HG03432 (cell line): Measurements from ENCODE around the gene DEFB126.
"Not testable (repeated sequence)": the region's sequence is repeated elsewhere in the genome, so short reads cannot be mapped to it uniquely, and the experiment has no call there.

ENCODE experiments used
- ATAC-seq: cut with Tn5 transposase; IDR thresholded peaks from one replicate; pipeline ENCODE4 v1.9.1; 2021; ENCODE audit warnings: mild to moderate bottlenecking, moderate library complexity; ENCODE audit not compliant: unreplicated experiment

Gene DEFB126, protein sequence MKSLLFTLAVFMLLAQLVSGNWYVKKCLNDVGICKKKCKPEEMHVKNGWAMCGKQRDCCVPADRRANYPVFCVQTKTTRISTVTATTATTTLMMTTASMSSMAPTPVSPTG

DNA sequence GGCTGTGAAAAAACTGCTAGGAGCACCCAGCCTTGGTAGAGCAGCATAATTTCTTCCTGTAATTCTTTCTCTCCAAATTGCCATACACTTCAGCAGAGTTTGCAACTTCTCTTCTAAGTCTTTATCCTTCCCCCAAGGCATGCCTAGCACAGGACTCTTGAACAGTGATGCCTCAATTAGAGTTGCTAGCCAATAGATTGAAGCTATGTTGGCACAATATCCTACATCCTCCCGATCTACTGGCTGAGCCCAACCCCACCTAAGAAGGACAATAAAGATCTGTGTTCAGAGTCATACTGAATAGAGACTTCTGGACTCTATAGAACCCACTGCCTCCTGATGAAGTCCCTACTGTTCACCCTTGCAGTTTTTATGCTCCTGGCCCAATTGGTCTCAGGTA lies at the start of gene DEFB126:
DEFB126 (plus strand) TSS at position 301 of the 400 bp plus-strand sequence; CDS start at position 340, 39 bp downstream.
- ATAC-seq, result no peak

DNA sequence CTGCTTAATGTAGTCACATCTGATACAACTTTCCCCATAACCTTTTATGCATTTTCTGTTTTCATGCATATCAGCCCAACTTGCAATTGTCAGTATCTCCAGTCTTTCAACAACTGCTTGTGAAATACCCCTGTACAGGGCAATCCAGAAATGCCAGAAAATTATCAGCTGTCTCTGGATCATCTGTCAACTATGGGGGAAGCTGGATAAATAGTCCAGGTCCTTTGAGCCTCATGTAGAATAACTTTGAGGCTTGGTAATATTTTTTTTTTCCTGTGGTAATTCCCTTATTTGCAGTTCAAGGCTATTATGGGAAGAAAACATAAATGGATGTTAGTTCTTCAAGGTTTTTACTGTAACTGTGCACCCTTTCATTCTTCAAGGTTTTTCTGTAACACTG lies 48.7 kb upstream of the DEFB126 start:
- ATAC-seq, result no peak

DNA sequence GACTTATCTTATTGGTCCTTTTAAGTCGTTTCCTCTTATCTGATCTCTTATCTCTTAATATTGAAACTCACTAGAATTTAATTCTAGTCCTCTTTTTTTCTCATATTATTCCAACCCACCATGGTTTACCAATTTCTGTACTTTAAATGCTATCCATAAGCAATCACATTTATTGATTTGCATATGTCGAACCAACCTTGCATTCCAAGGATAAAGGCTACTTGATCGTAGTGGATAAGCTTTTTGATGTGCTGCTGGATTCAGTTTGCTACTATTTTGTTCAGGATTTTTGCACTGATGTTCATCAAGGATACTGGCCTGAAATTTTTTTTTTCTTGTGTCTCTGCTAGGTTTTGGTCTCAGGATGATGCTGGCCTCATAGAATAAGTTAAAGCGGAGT lies 47.2 kb upstream of the DEFB126 start:
- no peak for ATAC-seq

DNA sequence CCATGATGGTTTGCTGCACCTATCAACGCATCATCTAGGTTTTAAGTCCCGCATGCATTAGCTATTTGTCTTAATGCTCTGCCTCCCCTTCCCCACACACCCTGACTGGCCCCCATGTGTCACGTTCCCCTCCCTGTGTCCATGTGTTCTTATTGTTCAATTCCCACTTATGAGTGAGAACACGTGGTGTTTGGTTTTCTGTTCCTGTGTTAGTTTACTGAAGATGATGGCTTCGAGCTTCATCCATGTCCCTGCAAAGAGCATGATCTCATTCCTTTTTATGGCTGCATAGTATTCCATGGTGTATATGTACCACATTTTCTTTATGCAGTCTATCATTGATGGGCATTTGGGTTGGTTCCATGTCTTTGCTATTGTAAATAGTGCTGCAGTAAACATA lies 44.7 kb upstream of the DEFB126 start:
- not testable (repeated sequence) for ATAC-seq

DNA sequence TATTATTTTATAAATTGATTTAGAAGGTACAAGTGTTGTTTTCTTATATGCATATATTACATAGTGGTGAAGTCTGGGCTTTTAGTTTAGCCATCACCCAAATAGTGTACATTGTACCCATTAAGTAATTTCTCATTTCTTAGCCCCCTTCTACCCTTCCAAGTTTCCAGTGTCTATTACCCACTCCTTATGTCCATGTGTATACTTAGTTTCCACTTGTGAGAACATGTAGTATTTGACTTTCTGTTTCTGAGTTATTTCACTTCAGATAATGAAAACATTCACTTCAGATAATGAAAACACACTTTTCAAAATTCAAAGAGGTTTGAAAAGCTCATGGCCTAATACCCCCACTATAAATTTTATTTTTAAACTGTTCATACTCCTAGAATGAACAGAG lies 40.4 kb upstream of the DEFB126 start:
- ATAC-seq, result no peak

DNA sequence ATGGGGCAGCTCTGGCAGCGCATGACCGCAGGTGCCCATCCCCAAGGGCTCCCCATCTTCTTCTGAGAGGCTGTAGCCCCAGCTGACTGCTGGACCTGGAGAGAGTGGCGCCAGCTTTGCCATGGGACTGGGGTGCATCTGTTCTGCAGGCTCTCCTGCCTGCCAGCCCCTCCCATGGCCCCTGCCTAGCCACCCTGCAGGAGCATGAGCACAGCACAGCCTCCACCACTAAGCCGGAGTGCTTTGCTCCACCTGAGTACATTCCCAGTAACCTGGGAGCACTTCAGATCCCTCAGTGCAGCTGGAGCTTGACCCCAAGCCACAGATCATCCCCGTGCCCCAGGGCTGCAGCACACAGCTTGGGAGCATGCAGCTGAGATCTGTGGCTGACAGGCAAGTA lies 38.9 kb upstream of the DEFB126 start:
- no peak for ATAC-seq

DNA sequence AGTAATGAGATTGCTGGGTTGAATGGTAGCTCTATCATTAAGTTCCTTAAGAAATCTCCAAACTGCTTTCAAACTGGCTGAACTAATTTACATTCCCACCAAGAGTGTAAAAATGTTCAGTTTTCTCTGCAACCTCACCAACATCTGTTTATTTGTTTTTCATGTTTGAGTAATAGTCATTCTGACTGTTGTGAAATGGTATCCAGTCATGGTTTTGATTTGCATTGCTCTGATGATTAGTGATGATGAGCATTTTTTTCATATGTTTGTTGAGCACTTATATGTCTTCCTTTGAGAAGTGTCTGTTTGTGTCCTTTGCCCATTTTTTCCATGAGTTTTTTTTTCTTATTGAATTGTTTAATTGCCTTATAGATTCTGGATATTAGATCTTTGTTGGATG lies 30.0 kb upstream of the DEFB126 start:
- no peak for ATAC-seq

DNA sequence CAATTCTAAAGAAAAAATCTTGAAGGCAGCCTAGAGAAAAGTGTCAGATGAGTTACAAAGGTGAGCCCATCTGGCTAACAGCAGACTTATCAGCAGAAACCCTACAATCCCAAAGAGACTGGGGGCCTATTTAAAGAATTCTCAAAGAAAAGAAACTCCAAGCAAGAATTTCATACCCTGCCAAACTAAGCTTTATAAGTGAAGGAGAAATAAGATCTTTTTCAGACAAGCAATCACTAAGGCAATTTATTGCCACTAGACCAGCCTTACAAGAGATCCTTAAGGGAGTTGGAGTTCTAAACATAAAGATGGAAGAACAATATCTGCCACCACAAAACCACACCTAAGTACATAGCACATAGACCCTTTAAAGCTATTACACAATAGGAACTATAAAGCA lies 24.9 kb upstream of the DEFB126 start:
- no peak for ATAC-seq

DNA sequence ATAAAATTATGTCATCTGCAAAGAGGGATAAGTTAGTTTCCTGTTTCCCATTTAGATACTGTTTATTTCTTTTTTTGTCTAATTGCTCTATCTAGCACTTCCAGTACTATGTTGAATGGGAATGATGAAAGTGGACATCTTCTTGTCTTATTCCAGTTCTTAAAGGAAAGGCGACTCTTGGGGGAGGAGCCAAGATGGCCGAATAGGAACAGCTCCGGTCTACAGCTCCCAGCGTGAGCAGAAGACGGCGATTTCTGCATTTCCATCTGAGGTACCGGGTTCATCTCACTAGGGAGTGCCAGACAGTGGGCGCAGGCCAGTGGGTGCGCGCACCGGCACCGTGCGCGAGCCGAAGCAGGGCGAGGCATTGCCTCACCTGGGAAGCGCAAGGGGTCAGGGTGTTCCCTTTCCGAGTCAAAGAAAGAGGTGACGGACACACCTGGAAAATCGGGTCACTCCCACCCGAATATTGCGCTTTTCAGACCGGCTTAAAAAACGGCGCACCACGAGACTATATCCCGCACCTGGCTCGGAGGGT lies 12.5 kb upstream of the DEFB126 start:
- ATAC-seq, result not testable (repeated sequence)

DNA sequence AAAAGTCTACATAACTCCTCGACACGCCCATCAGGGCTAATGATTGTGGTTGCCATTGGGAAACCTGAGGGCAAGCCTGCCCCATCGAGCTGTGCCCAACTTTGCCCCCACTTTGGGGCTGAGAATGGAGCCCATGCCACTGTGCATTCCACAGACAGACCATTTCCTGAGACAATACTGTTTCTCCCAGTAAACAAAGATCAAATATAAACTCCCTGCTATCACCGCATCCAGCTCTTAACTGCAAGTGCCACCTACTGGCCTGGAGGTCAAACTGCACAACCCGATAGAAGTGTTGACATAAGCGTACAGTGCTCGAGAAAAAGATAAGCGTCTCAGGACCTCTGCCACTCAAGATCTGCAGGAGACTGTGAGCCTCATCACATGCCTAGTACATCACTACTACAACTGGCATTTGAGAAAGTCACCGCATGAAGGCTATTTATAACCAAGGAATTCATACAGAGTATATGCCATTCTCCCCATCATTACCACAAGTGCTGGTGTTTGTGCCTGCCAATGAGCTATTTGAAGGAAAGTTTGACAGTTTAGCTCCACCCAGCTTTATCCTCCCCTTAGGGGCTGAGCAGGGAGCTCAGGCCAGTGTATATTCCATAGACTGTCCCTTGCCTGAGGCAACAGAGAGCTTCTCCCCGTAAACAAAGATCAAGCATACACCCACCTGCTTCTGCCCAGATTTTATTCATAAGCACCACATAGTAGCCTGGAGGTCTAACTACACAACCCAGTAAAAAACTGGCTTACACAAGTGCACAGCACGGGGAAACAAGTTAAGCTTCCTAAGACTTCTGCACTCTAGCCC lies 4.5 kb upstream of the DEFB126 start:
- ATAC-seq, result no peak

DNA sequence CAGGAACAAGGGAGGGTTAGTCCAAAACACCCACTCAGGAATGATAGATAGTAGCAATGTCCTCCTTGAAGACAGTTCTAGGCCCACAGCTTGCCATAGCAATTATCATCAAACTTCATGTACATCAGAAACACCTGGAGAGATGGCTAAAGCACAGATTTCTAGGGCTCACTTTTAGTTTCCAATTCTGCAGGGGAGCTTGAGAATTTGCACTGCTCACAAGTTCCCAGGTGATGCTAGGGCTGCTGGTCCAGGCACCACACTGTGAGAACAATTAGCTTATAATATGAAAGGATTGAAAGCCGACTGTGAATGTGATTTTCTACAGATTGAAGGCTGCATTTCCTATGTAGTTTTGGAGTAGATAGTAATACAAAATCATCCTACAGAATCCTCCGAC lies 3.5 kb downstream of the DEFB126 start:
- ATAC-seq, result no peak

DNA sequence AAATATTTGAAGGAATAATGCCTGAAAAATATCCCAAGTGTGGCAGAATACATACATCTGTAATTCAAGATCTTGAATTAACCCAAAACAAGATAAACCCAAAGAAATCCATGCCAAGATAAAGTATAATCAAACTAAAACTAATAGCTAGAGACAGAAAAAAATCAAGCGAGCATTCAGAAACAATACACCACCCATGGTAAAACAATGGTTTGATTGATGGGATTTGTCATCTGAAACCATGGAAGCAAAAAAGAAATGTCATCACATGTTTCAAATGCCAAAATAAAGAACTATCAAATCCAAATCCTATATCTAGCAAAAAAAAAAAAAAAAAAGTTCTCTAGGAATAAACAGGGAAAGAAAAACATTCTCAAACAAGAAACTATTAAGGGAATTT lies 9.7 kb downstream of the DEFB126 start:
- no peak for ATAC-seq

DNA sequence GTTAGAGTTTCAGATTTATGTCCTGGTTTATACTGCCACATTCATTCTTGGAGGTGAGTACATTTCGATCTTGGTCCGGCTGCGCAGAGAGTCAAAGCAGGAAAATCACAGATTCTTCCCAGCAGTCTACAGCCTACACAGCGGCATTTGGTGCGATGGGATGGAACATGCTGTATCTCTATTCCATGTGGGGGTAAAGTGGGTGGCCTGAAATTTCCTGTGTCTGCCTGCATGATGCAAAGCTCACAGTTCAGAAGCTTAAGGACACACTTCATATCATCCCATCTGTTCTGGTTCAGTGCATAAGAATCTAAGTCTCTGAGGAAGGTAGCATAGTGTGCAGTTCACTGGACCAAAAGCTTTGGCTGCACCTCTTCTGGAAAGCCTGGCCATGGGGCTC lies 14.8 kb downstream of the DEFB126 start, which contains the start of gene DEFB127:
DEFB127 (plus strand) TSS at position 301 of the 400 bp plus-strand sequence; CDS start at position 392, 91 bp downstream.
- no peak for ATAC-seq

DNA sequence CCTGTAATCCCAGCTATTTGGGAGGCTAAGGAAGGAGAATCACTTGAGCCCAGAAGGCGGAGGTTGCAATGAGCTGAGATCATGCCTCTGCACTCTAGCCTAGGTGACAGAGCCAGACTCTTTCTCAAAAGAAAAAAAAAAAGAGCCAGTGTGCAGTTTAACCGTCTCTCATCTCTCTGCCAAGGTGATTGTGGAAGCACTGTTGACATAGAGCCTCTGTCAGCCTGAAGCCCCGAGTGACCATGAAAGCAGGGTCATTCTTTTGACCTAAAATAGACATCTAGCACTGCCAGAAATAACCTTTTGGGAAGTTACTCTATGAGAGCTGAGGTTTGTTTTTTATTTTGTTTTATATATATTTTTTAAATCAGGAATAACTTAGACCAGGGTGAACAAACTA lies 22.2 kb downstream of the DEFB126 start:
- ATAC-seq, result no peak

DNA sequence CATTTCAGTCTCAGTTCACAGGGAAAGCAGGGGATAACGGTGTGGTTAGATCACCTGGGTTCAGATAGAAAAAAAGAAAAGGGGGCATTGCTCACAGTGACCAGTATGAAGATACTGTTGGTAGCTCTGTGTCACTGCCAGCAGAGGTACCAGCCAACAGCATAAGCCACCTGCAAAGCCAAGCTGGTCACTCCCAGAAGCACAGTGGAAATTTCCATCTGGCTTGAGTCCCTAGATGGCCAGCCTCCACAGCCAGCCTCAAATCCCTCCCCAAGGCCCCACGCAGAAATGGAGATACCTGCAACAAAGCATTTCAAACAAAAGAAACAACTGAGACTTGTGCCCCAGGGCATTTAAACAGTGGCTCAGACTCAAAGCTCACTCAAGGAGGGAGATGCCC lies 26.5 kb downstream of the DEFB126 start:
- ATAC-seq, result no peak

DNA sequence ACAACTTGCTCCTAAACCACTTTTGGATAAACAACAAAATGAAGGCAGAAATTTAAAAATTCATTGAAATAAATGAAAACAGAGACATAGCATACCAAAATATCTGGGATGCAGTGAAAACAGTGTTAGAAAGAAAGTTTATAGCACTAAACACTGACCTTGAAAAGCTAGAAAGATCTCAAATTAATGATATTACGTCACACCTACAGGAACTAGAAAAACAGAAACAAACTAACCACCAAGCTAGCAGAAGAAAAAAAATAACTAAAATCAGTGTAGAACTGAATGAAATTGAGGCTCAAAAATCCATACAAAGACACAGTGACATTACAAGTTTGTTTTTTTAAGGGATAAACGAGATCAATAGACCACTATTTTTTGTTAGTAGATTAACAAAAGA lies 41.9 kb downstream of the DEFB126 start:
- ATAC-seq, result no peak

DNA sequence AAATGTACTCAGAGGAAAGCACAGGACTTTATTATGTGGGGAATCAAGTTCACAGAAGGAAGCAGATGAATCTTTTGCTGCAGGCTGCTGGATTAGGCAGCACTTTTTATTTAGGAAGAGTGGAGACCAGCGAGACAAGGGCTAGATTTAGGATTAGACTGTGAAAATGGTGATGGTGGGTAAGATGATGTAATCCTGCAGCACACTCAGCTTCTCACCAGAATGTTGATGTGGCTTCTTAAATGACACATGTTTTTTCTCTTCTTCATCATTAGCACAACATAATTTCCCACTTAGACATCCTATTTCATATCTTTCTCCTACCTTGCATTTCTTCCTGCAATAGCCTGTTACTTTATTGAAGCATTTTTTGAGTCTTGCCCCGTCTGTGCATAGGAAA lies 45.3 kb downstream of the DEFB126 start:
- no peak for ATAC-seq

DNA sequence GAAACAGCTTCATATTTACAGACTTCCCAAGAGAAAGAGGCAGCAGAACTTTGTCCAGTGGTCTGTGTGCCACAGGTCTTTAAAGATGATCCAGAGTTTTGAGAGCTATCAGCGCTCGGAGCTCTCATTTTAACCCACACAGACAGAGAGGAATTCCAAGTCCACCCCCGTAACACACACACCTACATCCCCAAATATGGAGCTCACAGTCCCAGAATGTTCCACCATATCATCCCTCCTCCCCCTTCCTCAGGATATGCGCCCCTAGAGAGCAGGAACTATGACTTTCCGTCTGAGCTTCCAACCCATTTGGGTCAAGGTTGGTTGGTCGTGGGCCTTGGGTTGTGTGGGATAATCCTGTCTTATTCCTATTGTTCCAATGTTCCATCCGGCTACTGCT lies 47.2 kb downstream of the DEFB126 start, which contains the start of gene DEFB128:
DEFB128 (minus strand) TSS at position 101 of the 400 bp plus-strand sequence; CDS start at position 13, 88 bp downstream.
- no peak for ATAC-seq
